Right renal cortex interstitium (tissue), 3 donors: ENCODE results near the gene B3GAT1. TPM values are rescaled to one million over a fixed set of nuclear protein-coding genes. Genes with fewer than 3 reads are reported as not detected.

Experiments used
- DNase-seq, 3 donors: peaks; one replicate each; pipeline ENCODE4 v3.0.0-alpha.2; 2013; ENCODE audit warnings: low read depth in 3 of 3, low spot score in 2 of 3
- polyA plus RNA-seq, 3 donors: library from polyadenylated mRNA; unstranded; fragments of 120-200 nt; gene quantifications; one replicate each; pipeline ENCODE4 v1.2.1, GENCODE V29; 2013; ENCODE audit not compliant: insufficient read length in 3 of 3

Gene B3GAT1
- polyA plus RNA-seq, 3 donors, result 2.9 to 3.3 (median 3.3) TPM

DNA sequence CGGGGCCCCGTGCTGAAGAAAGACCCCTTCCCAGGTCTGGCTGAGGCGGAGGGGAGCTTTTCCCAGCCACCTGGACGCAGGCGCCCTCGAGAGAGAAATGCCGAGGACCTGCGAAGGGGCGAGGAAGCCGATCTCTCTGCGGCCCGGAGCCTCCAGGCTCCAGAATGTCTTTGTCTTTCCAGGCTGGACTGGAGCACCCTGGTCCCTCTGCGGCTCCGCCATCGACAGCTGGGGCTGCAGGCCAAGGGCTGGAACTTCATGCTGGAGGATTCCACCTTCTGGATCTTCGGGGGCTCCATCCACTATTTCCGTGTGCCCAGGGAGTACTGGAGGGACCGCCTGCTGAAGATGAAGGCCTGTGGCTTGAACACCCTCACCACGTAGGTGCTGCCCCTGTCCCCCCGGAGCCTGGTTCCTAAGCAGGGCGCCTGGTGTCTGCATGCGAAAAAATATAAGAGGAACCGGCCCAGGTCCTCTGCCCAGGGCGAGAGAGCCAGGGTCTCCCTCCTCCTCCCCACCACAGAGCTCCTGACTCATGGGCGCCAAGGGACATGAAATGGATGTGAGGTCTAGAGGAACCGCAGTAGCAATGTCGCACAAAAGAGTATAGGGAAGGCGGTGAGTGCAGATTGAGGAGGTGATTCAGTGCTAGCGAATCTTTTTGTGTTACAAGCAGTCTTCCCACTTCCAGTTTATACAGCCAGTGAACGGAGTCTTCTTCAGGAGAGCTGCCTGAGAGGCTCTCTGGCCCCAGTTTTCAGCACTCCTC lies 69.3 kb downstream of the B3GAT1 start:
- DNase-seq, result no peak

GRCh38 chr11:134341805-134342571 lies 70.1 kb downstream of the B3GAT1 start:
- no peak for DNase-seq

DNA sequence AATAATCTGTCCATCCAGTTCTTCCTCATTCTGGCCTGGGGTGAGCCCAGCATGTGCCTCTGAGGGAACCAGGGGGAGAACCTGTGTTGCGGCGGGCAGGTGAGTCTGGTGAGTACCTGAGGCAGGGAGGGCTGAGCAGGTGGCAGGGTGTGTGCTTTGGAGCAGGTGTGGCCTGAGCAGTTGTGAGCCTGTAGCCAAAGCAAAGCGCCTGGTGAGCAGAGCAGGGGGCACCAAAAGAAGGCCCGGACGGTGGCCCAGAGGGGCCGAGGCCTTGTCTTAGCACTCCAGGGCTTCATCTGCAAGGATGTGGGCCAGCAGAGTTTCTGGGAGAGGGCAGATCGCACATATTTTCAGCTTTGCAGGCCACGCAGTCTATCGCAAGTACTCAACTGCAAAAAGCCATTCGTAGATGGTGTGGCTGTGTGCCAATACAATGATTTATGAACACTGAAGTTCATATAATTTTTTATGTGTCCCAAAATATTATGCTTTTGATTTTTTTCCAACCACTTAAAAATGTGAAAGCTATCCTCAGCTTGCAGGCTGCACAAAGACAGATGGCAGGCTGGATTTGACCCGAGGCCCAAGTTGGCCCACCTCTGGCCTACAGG lies 71.6 kb downstream of the B3GAT1 start:
- no peak for DNase-seq

DNA sequence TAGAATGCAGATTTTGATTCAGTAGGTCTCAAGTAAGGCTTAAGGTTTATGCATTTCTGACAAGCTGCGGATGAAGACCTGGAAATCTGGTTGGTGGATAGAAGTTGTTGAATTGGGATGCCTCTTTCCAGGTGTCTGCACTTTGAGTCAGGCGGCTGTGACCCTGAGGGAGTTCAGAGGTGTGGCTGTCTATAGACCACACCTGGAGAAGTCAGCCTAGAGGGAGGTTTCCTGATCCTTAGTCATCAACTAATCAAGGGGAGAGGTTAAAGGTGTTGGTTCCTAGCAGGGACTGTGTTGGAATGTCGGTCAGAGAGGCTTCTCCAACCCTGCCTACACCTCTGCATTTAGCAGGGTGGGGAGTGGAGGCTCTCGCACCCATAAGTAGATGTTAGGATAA lies 72.3 kb downstream of the B3GAT1 start:
- DNase-seq, result no peak

DNA sequence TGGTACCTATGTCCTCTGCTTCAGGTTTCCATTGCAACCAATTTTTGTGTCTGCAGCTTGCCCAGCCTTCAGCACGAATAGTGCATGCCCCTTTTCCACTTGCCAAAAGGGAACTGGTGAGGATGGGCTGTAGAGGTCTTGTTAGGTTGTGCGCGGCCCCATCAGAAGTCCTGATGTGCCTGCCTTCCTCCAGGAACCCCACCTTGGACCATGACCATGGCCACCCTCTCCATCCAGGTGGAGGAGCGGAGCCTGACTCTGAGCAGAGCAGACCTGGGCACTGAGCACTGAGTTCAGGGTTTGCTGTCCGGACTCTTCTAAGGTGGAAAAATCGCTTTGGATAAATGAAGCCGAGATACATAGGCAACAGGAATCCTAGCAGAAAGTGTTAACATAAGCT lies 73.4 kb downstream of the B3GAT1 start:
- no peak for DNase-seq

GRCh38 chr11:134338068-134338467 lies 74.0 kb downstream of the B3GAT1 start:
- DNase-seq, result no peak

GRCh38 chr11:134337051-134337450 lies 75.0 kb downstream of the B3GAT1 start:
- DNase-seq, result no peak

DNA sequence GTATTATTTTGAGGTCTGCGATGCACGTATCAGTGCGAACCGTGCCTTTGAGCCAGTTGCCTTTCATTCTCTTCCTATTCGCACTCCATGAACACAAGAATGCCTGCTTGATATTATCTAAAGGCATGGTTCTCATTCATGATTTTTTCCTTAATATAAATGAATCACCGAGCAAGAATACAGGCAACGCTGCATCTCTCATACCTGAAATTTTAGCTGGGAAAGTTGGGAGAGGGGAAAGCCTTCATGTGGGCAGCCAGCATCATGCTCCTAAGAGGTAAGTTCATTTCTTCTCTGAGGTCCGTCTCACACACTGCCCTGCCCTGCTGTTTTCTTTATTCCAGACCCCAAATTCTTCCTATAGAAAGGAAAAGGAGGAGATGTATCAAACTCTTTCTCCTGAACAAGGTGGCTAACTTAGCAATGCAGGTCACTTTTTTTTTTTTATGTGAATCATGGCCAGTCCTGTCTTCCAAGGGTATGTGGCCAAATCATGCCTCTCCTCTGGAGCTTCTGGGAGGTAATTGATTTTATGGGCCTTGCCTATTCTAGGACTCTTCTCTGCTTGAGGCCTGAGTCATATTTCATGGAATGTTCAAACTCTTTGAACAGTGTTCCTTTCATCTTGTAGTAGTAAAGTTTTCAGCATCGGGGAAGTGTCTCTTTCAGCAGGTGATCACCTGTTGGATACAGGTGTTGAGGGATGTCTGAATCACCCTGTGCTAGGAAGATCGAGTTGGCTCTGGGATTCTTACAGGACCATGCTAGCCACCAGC lies 77.1 kb downstream of the B3GAT1 start:
- no peak for DNase-seq

GRCh38 chr11:134333946-134334345 lies 78.1 kb downstream of the B3GAT1 start:
- DNase-seq, result no peak

DNA sequence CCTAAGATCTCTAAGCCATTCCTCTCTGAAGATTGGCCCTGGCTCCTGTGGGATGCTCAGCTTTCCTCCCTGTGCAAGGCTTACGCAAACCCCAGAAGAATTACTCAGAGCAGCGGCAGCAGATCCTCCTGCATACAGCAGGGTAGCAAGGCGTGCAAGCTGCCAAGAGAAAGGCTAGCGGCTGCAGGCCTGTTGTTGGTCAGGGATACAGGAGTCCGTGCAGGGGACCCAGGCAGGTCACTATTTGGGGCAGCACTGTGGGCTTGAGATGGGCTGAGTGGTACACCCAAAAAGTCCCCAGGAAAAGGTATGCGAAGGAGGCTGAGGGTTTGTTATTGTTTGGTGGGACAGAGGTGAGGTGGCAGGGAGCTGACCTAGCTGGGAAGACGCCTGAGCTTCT lies 78.7 kb downstream of the B3GAT1 start:
- no peak for DNase-seq

- DNase-seq, result no peak
Measured at GRCh38 chr11:134332782-134333181, 79.3 kb downstream of the B3GAT1 start.

DNA sequence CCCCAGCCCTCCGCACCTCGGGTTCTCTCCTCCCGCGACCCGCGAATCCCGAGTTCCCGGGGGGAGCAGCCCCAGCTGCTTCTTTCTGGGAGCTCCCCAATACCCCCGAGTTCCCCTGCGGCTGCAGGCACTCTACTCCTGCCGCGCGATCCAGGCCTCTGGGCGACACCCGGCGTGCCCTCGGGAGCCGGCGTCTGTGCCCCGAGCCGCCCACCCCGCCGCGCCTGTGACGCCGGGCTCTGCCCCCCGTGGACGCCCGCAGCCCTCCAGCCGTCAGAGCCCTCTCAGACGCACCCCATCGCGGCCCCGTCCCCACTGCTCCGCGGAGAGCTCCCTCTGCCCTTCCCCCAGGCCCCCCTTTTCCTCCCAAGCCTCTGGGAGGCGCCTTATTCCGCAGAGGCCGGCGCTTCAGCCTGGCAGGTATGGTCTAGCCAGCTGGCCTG lies 79.8 kb downstream of the B3GAT1 start:
- no peak for DNase-seq

GRCh38 chr11:134331354-134332188 lies 80.5 kb downstream of the B3GAT1 start, which contains the start of gene GLB1L2:
Gene GLB1L2, plus strand, starts transcription at chr11:134331988. Its CDS starts 74 bp downstream, at chr11:134332062.
- peak in 1 of 3 donors; percentile 40 for DNase-seq

DNA sequence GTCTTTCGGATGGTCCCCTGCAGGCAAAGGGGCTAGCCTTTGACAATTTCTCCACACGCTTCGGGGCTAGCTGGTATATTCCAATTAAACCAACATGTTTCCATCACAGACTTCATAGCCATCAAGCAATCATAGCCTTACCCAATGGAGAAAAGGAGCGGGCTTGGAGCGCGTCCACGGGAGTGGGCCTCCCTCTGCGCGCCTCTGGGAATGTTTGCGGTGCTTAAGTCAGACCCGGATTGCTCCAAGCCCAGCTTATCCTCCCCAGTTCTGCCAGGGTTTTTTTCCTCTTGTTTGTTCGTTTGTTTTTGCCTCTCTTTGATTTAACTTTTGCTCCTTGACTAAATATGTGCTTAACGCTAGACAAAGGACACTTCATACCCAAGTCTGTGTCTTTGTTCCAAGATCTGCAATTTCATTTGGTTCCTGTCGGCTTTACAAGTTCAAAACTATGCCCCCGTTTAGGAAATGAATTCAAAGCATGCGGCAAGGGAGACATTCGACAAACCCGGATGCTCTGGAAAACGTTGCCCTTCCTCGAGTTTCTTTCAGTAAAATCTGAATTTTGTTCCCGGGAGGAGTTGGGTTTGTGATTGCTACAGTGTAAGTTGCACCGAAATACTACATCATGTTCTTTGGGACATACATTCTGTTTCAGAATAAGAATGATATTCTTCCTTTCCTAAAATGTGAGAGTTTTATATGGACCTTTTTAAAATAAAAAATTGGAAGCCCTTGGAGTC lies 81.3 kb downstream of the B3GAT1 start:
- no peak for DNase-seq

Other genes with a start within 250 kb of the B3GAT1 start
- 10 to 100 TPM; 27.3 to 28.5 (median 27.6) TPM for gene NCAPD3, start 188.3 kb downstream of the B3GAT1 start, polyA plus RNA-seq
- gene VPS26B, start 187.6 kb downstream of the B3GAT1 start, polyA plus RNA-seq, result 10 to 100 TPM; 44.4 to 47.8 (median 45.3) TPM
- gene THYN1, start 158.9 kb downstream of the B3GAT1 start, polyA plus RNA-seq, result 10 to 100 TPM; 81.3 to 91.4 (median 82.2) TPM
- 10 to 100 TPM; 39.5 to 47.0 (median 41.1) TPM for gene ACAD8, start 158.7 kb downstream of the B3GAT1 start, polyA plus RNA-seq
- 1 to 10 TPM; 1.0 to 1.1 (median 1.1) TPM for gene GLB1L3, start 135.9 kb downstream of the B3GAT1 start, polyA plus RNA-seq
- gene GLB1L2, start 80.3 kb downstream of the B3GAT1 start, polyA plus RNA-seq, result 10 to 100 TPM; 22.4 to 23.5 (median 23.3) TPM